Bone marrow (tissue), 2 donors: ENCODE data around the gene SLC26A2.

Experiments used
- DNase-seq, 2 donors: peaks; one replicate each; lab custom pipeline; 2025; lab: John Stamatoyannopoulos, UW

Gene SLC26A2

GRCh38 chr5:149962601-149963300 lies 2.2 kb downstream of the SLC26A2 start:
- no peak for DNase-seq

- DNase-seq: no peak
Measured at GRCh38 chr5:149963729-149964128, 3.2 kb downstream of the SLC26A2 start.

GRCh38 chr5:149966946-149967345 lies 6.4 kb downstream of the SLC26A2 start:
- no peak for DNase-seq

- no peak for DNase-seq
Measured at GRCh38 chr5:149969181-149969930, 8.8 kb downstream of the SLC26A2 start.

- no peak for DNase-seq
Measured at GRCh38 chr5:149975409-149975808, 14.9 kb downstream of the SLC26A2 start.

GRCh38 chr5:149979896-149980295 lies 19.3 kb downstream of the SLC26A2 start:
- no peak for DNase-seq

GRCh38 chr5:149981206-149981605 lies 20.6 kb downstream of the SLC26A2 start:
- DNase-seq: no peak

GRCh38 chr5:149982505-149982904 lies 21.9 kb downstream of the SLC26A2 start:
- no peak for DNase-seq

GRCh38 chr5:149988126-149988525 lies 27.6 kb downstream of the SLC26A2 start:
- DNase-seq: no peak

GRCh38 chr5:149990518-149991376 lies 30.2 kb downstream of the SLC26A2 start:
- DNase-seq: peak in 1 of 2 donors; percentile 60

- no peak for DNase-seq
Measured at GRCh38 chr5:149993471-149993870, 32.9 kb downstream of the SLC26A2 start.

- DNase-seq: no peak
Measured at GRCh38 chr5:149995385-149996204, 35.0 kb downstream of the SLC26A2 start.

GRCh38 chr5:149996205-149996890 lies 35.8 kb downstream of the SLC26A2 start:
- DNase-seq: no peak

GRCh38 chr5:149998281-149998680 lies 37.7 kb downstream of the SLC26A2 start:
- DNase-seq: no peak

GRCh38 chr5:149999359-149999758 lies 38.8 kb downstream of the SLC26A2 start:
- no peak for DNase-seq

- DNase-seq: no peak
Measured at GRCh38 chr5:149999866-150000255, 39.3 kb downstream of the SLC26A2 start.

GRCh38 chr5:150000256-150000989 lies 39.9 kb downstream of the SLC26A2 start, which contains the start of the genes HMGXB3 and TIGD6:
HMGXB3 (plus strand) TSS chr5:150000739; CDS start chr5:150004853, 4,114 bp downstream.
TIGD6 (minus strand) TSS chr5:150000654; CDS start chr5:149996348, 4,306 bp downstream.
- DNase-seq: peak; percentile 76 to 82

- peak in 1 of 2 donors; percentile 43 for DNase-seq
Measured at GRCh38 chr5:150000990-150001659, 40.6 kb downstream of the SLC26A2 start.
